Lower leg skin (tissue), 3 donors: ENCODE measurements around the gene PPP1R11.

Source experiments
- CTCF ChIP-seq, 3 donors: fragments of 450-650 bp; IDR thresholded peaks; one replicate each; pipeline ENCODE4 v1.5.1; 2016; ENCODE audit warnings: antibody characterized with exemption in 3 of 3, mild to moderate bottlenecking in 3 of 3, moderate library complexity in 2 of 3
- POLR2A ChIP-seq, 2 donors: fragments of 450-650 bp; IDR thresholded peaks; one replicate each; pipeline ENCODE4 v1.6.1; 2016 to 2017; ENCODE audit warnings: antibody characterized with exemption in 2 of 2, mild to moderate bottlenecking in 1 of 2, moderate library complexity in 1 of 2

- TF ChIP-seq POLR2A (IDR thresholded peaks at IDR 0.05) (no peak), CTCF (IDR thresholded peaks at IDR 0.05) (no peak)
Observed at GRCh38 chr6:30042914-30043313, 24.1 kb upstream of the PPP1R11 start.
